Tibial artery (tissue), 4 donors: ENCODE measurements around the gene SPRED2.

Experiments used
- DNase-seq, 2 donors: peaks; one replicate each; pipeline ENCODE4 v3.0.0-alpha.2; 2019
- H3K27ac ChIP-seq, 2 donors: fragments of 200-600 bp; sonication (generic) in 1 of 2; 1 replicate in 1 of 2; 2 replicates in 1 of 2; pipeline ENCODE4 v1.5.1; 2018 to 2019; ENCODE audit warnings: mild to moderate bottlenecking in 1 of 2
- H3K27me3 ChIP-seq, 2 donors: fragments of 200-600 bp; sonication (generic) in 1 of 2; one replicate each; pipeline versions ENCODE4 v1.5.1 to v1.6.0; 2016 to 2019
- H3K36me3 ChIP-seq, 3 donors: fragments of 200-600 bp; sonication (generic) in 2 of 3; one replicate each; pipeline ENCODE4 v1.5.1; 2016 to 2019; ENCODE audit warnings: mild to moderate bottlenecking in 2 of 3
- H3K4me1 ChIP-seq, 4 donors: fragments of 200-600 bp; sonication (generic) in 2 of 4; 1 replicate in 3 of 4; 2 replicates in 1 of 4; pipeline ENCODE4 v1.5.1; 2016 to 2019
- H3K4me3 ChIP-seq, 2 donors: fragments of 200-600 bp; sonication (generic) in 1 of 2; 1 replicate in 1 of 2; 2 replicates in 1 of 2; pipeline ENCODE4 v1.5.1; 2018 to 2019; ENCODE audit warnings: mild to moderate bottlenecking in 2 of 2
- H3K9me3 ChIP-seq, 3 donors: fragments of 200-600 bp; sonication (generic) in 1 of 3; one replicate each; pipeline ENCODE4 v1.5.1; 2016 to 2019
- intact Hi-C: fragments of 100-400 bp; cut with DNase I; formaldehyde crosslinking; loops from one replicate; pipeline ENCODE4 v1.15.0; 2023; ENCODE audit warnings: low total_unique reads
- TF ChIP-seq, protein P1 (sequence below), 2 experiments: fragments of 200-600 bp in 1 of 2; fragments of 450-650 bp in 1 of 2; IDR thresholded peaks; one replicate each; pipeline ENCODE4 v1.5.1; 2017 to 2019; ENCODE audit warnings: antibody characterized with exemption in 2 of 2, mild to moderate bottlenecking in 1 of 2, moderate library complexity in 1 of 2

SPRED2 gene

GRCh38 chr2:65351948-65352595 is 80.3 kb downstream of the SPRED2 start:
- no peaks in the 10 kb centered on the region for H3K9me3 ChIP-seq
- peaks cover 0 to 34% (median 29%) of the 10 kb centered on the region in 4 donors for H3K4me1 ChIP-seq
- H3K27ac ChIP-seq = peak overlapping the region in 1 of 2 donors; percentile 33
- H3K27me3 ChIP-seq = no peaks in the 10 kb centered on the region
- no peak overlapping the region for H3K4me3 ChIP-seq
- intact Hi-C loops = no loop called here
- no peak for DNase-seq
- TF ChIP-seq, protein P1, sequence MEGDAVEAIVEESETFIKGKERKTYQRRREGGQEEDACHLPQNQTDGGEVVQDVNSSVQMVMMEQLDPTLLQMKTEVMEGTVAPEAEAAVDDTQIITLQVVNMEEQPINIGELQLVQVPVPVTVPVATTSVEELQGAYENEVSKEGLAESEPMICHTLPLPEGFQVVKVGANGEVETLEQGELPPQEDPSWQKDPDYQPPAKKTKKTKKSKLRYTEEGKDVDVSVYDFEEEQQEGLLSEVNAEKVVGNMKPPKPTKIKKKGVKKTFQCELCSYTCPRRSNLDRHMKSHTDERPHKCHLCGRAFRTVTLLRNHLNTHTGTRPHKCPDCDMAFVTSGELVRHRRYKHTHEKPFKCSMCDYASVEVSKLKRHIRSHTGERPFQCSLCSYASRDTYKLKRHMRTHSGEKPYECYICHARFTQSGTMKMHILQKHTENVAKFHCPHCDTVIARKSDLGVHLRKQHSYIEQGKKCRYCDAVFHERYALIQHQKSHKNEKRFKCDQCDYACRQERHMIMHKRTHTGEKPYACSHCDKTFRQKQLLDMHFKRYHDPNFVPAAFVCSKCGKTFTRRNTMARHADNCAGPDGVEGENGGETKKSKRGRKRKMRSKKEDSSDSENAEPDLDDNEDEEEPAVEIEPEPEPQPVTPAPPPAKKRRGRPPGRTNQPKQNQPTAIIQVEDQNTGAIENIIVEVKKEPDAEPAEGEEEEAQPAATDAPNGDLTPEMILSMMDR (IDR thresholded peaks at IDR 0.05) = no peak
- H3K36me3 ChIP-seq = no peaks in the 10 kb centered on the region

GRCh38 chr2:65351234-65351947 is 81.0 kb downstream of the SPRED2 start:
- peaks cover 0 to 34% (median 30%) of the 10 kb centered on the region in 4 donors for H3K4me1 ChIP-seq
- H3K27me3 ChIP-seq = no peaks in the 10 kb centered on the region
- TF ChIP-seq, protein P1 (IDR thresholded peaks at IDR 0.05) = no peak
- no peaks in the 10 kb centered on the region for H3K9me3 ChIP-seq
- intact Hi-C loops = no loop called here
- no peaks in the 10 kb centered on the region for H3K36me3 ChIP-seq
- H3K27ac ChIP-seq = peak overlapping the region; percentile 15 to 33
- no peak overlapping the region for H3K4me3 ChIP-seq
- peak; percentile 30 to 70 for DNase-seq

GRCh38 chr2:65350651-65351056 is 81.7 kb downstream of the SPRED2 start:
- Histone ChIP-seq H3K4me3 (no peak overlapping the region), H3K36me3 (no peaks in the 10 kb centered on the region), H3K4me1 (peaks cover 0 to 37% (median 34%) of the 10 kb centered on the region in 4 donors), H3K27ac (peak overlapping the region; percentile 15 to 33), H3K9me3 (no peaks in the 10 kb centered on the region), H3K27me3 (no peaks in the 10 kb centered on the region)
- intact Hi-C loops = no loop called here
- TF ChIP-seq, protein P1 (IDR thresholded peaks at IDR 0.05) = peak; percentile 23 to 27
- no peak for DNase-seq

- H3K4me1 ChIP-seq = peaks cover 0 to 42% (median 34%) of the 10 kb centered on the region in 4 donors
- peak overlapping the region in 1 of 2 donors; percentile 24 for H3K27ac ChIP-seq
These were observed 82.5 kb downstream of the SPRED2 start for GRCh38 chr2:65349863-65350262.

DNA sequence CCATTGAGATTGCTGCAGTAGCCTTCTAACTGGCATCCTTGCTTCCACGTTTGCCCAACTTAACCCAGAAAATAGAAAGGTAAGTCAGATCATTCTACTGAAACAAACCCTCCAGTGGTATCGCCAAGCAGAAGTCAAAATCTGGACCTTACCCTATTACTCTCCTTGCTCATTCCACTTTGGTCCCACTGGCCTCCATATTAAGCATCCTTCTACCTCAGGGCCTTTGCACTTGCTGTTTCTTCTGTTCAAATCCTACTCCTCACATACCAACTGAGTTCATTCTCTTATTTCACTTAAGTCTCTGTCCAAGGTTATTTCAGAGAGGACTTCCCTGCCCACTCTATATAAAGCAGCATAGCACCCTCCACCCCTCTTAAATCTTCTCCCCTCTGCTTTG is 84.5 kb downstream of the SPRED2 start:
- DNase-seq = no peak
- intact Hi-C loops = no loop called here

More at GRCh38 chr2:65349863-65350262, 82.5 kb downstream of the SPRED2 start:
- H3K9me3 ChIP-seq = no peaks in the 10 kb centered on the region
- TF ChIP-seq, protein P1 (IDR thresholded peaks at IDR 0.05) = no peak
- H3K4me3 ChIP-seq = no peak overlapping the region
- H3K27me3 ChIP-seq = no peaks in the 10 kb centered on the region
- DNase-seq = peak in 1 of 2 donors; percentile 53
- no peaks in the 10 kb centered on the region for H3K36me3 ChIP-seq
- intact Hi-C loops = no loop called here

More for the DNA sequence above, 84.5 kb downstream of the SPRED2 start:
- Histone ChIP-seq H3K36me3 (no peaks in the 10 kb centered on the region), H3K4me1 (peaks cover 0 to 42% (median 34%) of the 10 kb centered on the region in 4 donors), H3K27ac (no peak overlapping the region), H3K27me3 (no peaks in the 10 kb centered on the region), H3K9me3 (no peaks in the 10 kb centered on the region), H3K4me3 (no peak overlapping the region)
- TF ChIP-seq, protein P1 (IDR thresholded peaks at IDR 0.05) = no peak
